Activated CD4-positive, CD25-positive, alpha-beta regulatory T cell (primary cell): ENCODE measurements around the gene ZMIZ1.

ENCODE experiments used
- DNase-seq, 4 experiments: peaks; one replicate each; lab custom pipeline; 2025; lab: John Stamatoyannopoulos, UW

ZMIZ1 gene

GRCh38 chr10:79068562-79069324 is at the start of gene ZMIZ1:
Gene ZMIZ1 (plus strand): TSS chr10:79068966. CDS start chr10:79201633, 132,667 bp downstream.
- DNase-seq: peak; percentile 49 to 70 (median 57)

- no peak for DNase-seq
These were observed 49.2 kb upstream of the ZMIZ1 start for GRCh38 chr10:79019441-79020014.

GRCh38 chr10:79020015-79020491 is 48.7 kb upstream of the ZMIZ1 start:
- DNase-seq: no peak

GRCh38 chr10:79020605-79021004 is 48.2 kb upstream of the ZMIZ1 start:
- DNase-seq: no peak

- no peak for DNase-seq
These were observed 47.3 kb upstream of the ZMIZ1 start for GRCh38 chr10:79021331-79021907.

- no peak for DNase-seq
These were observed 46.7 kb upstream of the ZMIZ1 start for GRCh38 chr10:79021948-79022499.

- DNase-seq: no peak
These were observed 46.1 kb upstream of the ZMIZ1 start for GRCh38 chr10:79022565-79023230.

GRCh38 chr10:79023240-79024162 is 45.3 kb upstream of the ZMIZ1 start:
- no peak for DNase-seq

GRCh38 chr10:79024296-79024695 is 44.5 kb upstream of the ZMIZ1 start:
- DNase-seq: no peak

- DNase-seq: no peak
These were observed 44.0 kb upstream of the ZMIZ1 start for GRCh38 chr10:79024720-79025198.

- peak in 1 of 4 experiments; percentile 8 for DNase-seq
These were observed 43.5 kb upstream of the ZMIZ1 start for GRCh38 chr10:79025199-79025832.

- DNase-seq: no peak
These were observed 42.4 kb upstream of the ZMIZ1 start for GRCh38 chr10:79026341-79026761.

- no peak for DNase-seq
These were observed 42.0 kb upstream of the ZMIZ1 start for GRCh38 chr10:79026806-79027146.

- no peak for DNase-seq
These were observed 41.4 kb upstream of the ZMIZ1 start for GRCh38 chr10:79027147-79028055.

- DNase-seq: no peak
These were observed 40.7 kb upstream of the ZMIZ1 start for GRCh38 chr10:79028056-79028430.

- no peak for DNase-seq
These were observed 40.2 kb upstream of the ZMIZ1 start for GRCh38 chr10:79028451-79029010.

GRCh38 chr10:79029478-79030390 is 39.0 kb upstream of the ZMIZ1 start:
- no peak for DNase-seq

- no peak for DNase-seq
These were observed 38.1 kb upstream of the ZMIZ1 start for GRCh38 chr10:79030705-79031104.
